HepG2 (cell line): Measurements from ENCODE around the gene C14orf132. TPM values are rescaled to one million over a fixed set of nuclear protein-coding genes. Genes with fewer than 3 reads are reported as not detected.

Experiments
- ADNP ChIP-seq: sonication (generic); formaldehyde crosslinking; IDR thresholded peaks from 2 replicates; pipeline ENCODE4 v1.4.0; 2020; ENCODE audit warnings: missing genetic modification reagents
- FLYWCH1 ChIP-seq: sonication (generic); formaldehyde crosslinking; IDR thresholded peaks from 2 replicates; pipeline ENCODE4 v1.8.1; 2023; ENCODE audit warnings: mild to moderate bottlenecking, missing genetic modification reagents
- HOXA5 ChIP-seq: sonication (generic); formaldehyde crosslinking; IDR thresholded peaks from 2 replicates; pipeline ENCODE4 v1.4.0; 2020; ENCODE audit warnings: missing genetic modification reagents
- MLXIP ChIP-seq: sonication (generic); formaldehyde crosslinking; IDR thresholded peaks from 2 replicates; pipeline ENCODE4 v1.9.0; 2021; ENCODE audit warnings: missing genetic modification reagents, borderline replicate concordance
- MXD4 ChIP-seq: IDR thresholded peaks from 2 replicates; pipeline ENCODE4 v1.6.1; 2016; ENCODE audit warnings: mild to moderate bottlenecking, missing biosample characterization, missing genetic modification reagents
- NR1H2 ChIP-seq: sonication (generic); formaldehyde crosslinking; IDR thresholded peaks from 2 replicates; pipeline ENCODE4 v1.8.1; 2022; ENCODE audit warnings: low read depth, missing genetic modification reagents, borderline replicate concordance
- PATZ1 ChIP-seq: sonication (generic); formaldehyde crosslinking; IDR thresholded peaks from 2 replicates; pipeline ENCODE4 v1.4.0; 2020; ENCODE audit warnings: missing genetic modification reagents
- SMC3 ChIP-seq: IDR thresholded peaks from 2 replicates; pipeline ENCODE4 v1.6.1; 2011; ENCODE audit warnings: low read length, improper control_type of control experiment
- ZHX2 ChIP-seq, 2 experiments: sonication (generic) in 1 of 2; formaldehyde crosslinking in 1 of 2; IDR thresholded peaks; 2 replicates each; pipeline versions ENCODE4 v1.6.1 to v1.9.0; 2014 to 2022; ENCODE audit warnings: antibody characterized with exemption in 1 of 2, borderline replicate concordance in 1 of 2, inconsistent platforms in 1 of 2, low read depth in 1 of 2, missing genetic modification reagents in 1 of 2
- ZNF282 ChIP-seq: fragments of 450-650 bp; IDR thresholded peaks from 2 replicates; pipeline ENCODE4 v1.6.1; 2018; ENCODE audit not compliant: partially characterized antibody
- ZNF546 ChIP-seq: sonication (generic); formaldehyde crosslinking; conservative IDR thresholded peaks from 2 replicates; pipeline ENCODE4 v1.8.1; 2023; ENCODE audit warnings: mild to moderate bottlenecking, missing genetic modification reagents
- ZNF737 ChIP-seq: sonication (generic); formaldehyde crosslinking; IDR thresholded peaks from 2 replicates; pipeline ENCODE4 v1.5.0; 2020; ENCODE audit warnings: missing genetic modification reagents, mild to moderate bottlenecking, borderline replicate concordance
- ZNF792 ChIP-seq: IDR thresholded peaks from 2 replicates; pipeline ENCODE4 v1.6.1; 2016
- polyA plus RNA-seq, 8 experiments: library from polyadenylated mRNA; depleted of rRNA in 3 of 8; stranded (reverse) in 7 of 8; unstranded in 1 of 8; fragments of >200 nt; fragmentation: Illumina TruSeq in 4 of 8; extraction: Trizol in 4 of 8; gene quantifications; 2 replicates each; pipeline versions ENCODE4 v1.2.1 to v1.2.3, GENCODE V29; 2011 to 2016; ENCODE audit warnings: low read depth in 4 of 8, missing spikeins in 1 of 8, mixed read lengths in 1 of 8; ENCODE audit not compliant: insufficient read depth in 1 of 8
- total RNA-seq, 5 experiments: library from RNA; depleted of rRNA; stranded (reverse); fragments of >200 nt; fragmentation: Illumina TruSeq; extraction: Trizol; gene quantifications; 2 replicates each; pipeline ENCODE4 v1.2.3, GENCODE V29; 2016; ENCODE audit warnings: low read depth in 1 of 5

C14orf132 gene
- total and polyA plus RNA-seq, 2 of the 13 experiments (the other 11 are each of a cell fraction or from before 2014, with no cell fraction given): 0.13 to 0.15 TPM

DNA sequence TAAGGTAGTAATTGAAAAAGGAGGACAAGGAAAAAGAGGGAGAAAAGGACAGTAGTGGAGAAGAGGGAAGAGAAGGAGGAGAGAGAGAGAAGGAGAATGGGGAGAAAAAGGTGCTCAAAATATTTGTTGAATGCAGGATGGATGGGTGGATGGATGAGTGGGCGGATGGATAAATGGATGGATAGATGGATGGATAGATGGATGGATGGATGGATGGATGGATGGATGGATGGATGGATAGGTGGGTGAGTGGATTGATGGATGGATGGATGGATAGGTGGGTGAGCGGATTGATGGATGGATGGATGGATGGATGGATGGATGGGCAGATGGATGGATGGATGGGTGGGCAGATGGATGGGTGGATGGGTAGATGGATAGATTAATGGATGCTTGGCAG is 21.3 kb upstream of the C14orf132 start (continued):
- TF ChIP-seq MLXIP (no peak), ZHX2 (IDR thresholded peaks at IDR 0.05; ENCODE audit: low read depth) (no peak), ZHX2 (CRISPR knock-in tag; IDR thresholded peaks at IDR 0.05; ENCODE audit: borderline replicate concordance) (no peak), ZNF792 (CRISPR knock-in tag) (no peak), SMC3 (no peak), ZNF737 (CRISPR knock-in tag) (no peak), ADNP (CRISPR knock-in tag) (no peak), PATZ1 (CRISPR knock-in tag) (no peak), ZNF282 (no peak), FLYWCH1 (CRISPR knock-in tag) (no peak), HOXA5 (CRISPR knock-in tag) (no peak), MXD4 (CRISPR knock-in tag) (no peak), NR1H2 (CRISPR knock-in tag) (no peak), ZNF546 (CRISPR knock-in tag) (no peak)
- TF ChIP-seq, all 625 proteins: peak for 0
